Right lobe of liver (tissue), 4 donors: ENCODE results near the gene ANXA4.

Source experiments
- POLR2A ChIP-seq: fragments of 450-650 bp; IDR thresholded peaks from one replicate; pipeline ENCODE4 v1.6.1; 2017; ENCODE audit warnings: antibody characterized with exemption, mild to moderate bottlenecking
- TF ChIP-seq, protein P1 (sequence below), 4 donors: fragments of 200-600 bp in 3 of 4; fragments of 450-650 bp in 1 of 4; IDR thresholded peaks; one replicate each; pipeline versions ENCODE4 v1.5.1 to v1.8.0; 2016 to 2022; ENCODE audit warnings: antibody characterized with exemption in 4 of 4, mild to moderate bottlenecking in 2 of 4
- donor health status: DM: no; HTN: no; CAD: no.
- donor health status: DM: no; HTN: no; CAD: no.
- donor health status: DM: no; HTN: yes; CAD: no.

DNA sequence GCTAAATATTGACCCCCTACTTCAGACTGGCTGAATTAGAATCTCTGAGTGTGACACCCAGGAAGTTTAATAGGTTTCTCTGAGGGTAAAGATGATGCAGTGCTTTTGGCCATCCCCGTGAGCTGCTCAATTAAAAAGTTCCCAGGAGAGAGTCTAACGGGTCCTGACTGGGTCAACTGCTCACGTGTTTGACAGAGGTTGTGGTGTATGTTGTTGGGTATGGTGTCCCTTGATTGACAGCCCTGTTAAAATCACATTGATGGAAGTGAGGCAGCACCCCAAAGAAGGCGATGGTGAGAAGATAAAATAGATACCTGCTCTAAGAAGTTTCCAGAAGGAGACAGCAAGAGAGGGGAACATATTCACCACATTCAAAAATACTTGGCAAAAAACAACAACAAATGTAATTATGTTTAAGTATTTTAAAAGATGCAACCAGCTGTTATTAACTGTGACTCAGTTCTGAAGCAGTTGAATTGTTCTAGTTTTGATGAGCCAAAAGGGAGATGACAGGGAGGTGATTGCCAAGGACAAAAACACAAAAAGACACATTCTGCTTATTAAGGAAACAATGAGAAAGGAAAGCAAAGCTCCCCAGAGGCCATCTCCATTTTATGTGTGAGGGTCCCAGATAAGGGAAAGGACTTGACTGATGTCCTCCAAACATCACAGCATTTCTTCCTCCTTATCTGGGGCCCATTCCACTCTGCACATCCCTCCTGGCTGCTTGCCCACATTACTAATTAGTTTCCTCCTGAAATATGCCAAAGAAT lies 76.0 kb downstream of the ANXA4 start:
- TF ChIP-seq, protein P1, sequence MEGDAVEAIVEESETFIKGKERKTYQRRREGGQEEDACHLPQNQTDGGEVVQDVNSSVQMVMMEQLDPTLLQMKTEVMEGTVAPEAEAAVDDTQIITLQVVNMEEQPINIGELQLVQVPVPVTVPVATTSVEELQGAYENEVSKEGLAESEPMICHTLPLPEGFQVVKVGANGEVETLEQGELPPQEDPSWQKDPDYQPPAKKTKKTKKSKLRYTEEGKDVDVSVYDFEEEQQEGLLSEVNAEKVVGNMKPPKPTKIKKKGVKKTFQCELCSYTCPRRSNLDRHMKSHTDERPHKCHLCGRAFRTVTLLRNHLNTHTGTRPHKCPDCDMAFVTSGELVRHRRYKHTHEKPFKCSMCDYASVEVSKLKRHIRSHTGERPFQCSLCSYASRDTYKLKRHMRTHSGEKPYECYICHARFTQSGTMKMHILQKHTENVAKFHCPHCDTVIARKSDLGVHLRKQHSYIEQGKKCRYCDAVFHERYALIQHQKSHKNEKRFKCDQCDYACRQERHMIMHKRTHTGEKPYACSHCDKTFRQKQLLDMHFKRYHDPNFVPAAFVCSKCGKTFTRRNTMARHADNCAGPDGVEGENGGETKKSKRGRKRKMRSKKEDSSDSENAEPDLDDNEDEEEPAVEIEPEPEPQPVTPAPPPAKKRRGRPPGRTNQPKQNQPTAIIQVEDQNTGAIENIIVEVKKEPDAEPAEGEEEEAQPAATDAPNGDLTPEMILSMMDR (IDR thresholded peaks at IDR 0.05) = no peak
- TF ChIP-seq POLR2A = no peak
